Stimulated activated CD4-positive, alpha-beta T cell treated with anti-CD3 and anti-CD28 coated beads, Interleukin-4, amount 100 ng/mL, for 1 hour (primary cell): Measurements from ENCODE around the gene ADGRA1.
"Not testable (repeated sequence)": the region's sequence is repeated elsewhere in the genome, so short reads cannot be mapped to it uniquely, and the experiment has no call there.

Source experiments
- DNase-seq: peaks from one replicate; pipeline ENCODE4 v3.0.0-alpha.2; 2020

Gene ADGRA1

DNA sequence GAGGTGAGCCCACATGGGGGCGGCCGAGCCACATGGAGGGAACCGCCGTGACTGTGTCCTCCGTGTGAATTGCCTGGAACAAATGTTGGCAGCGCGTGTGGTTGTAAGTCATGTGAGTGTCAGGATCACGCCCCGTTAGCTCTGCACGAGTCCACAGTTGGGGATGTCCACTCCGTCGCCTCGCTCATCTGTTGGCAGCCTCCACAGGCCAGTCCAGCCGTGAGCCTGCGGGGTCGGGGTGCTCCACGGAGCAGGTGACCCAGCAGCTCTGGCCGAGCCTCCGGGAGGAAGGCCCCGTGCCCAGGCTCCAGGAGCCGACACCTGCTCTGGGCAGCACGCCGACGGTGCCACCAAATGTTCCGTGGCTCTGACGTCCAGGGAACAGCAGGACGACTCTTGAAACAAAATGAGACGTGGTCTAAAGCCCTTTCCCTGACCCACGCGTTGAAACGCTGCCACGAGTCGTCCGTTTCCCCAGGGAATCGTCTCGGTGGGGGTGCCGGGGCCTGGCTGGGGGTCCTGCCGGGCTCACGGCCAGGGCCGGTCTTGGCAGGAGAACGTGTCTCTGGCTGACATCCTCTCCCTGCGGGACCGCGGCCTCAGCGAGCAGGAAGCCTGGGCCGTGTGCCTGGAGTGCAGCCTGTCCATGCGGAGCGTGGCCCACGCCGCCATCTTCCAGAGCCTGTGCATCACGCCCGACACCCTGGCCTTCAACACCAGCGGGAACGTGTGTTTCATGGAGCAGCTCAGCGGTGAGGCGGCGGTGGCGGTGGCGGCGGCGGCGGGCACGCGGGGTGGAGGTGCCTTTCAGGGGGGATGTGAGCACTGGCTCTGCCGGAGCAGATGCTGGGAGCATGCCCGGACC lies 79.3 kb downstream of the ADGRA1 start:
- DNase-seq: no peak

DNA sequence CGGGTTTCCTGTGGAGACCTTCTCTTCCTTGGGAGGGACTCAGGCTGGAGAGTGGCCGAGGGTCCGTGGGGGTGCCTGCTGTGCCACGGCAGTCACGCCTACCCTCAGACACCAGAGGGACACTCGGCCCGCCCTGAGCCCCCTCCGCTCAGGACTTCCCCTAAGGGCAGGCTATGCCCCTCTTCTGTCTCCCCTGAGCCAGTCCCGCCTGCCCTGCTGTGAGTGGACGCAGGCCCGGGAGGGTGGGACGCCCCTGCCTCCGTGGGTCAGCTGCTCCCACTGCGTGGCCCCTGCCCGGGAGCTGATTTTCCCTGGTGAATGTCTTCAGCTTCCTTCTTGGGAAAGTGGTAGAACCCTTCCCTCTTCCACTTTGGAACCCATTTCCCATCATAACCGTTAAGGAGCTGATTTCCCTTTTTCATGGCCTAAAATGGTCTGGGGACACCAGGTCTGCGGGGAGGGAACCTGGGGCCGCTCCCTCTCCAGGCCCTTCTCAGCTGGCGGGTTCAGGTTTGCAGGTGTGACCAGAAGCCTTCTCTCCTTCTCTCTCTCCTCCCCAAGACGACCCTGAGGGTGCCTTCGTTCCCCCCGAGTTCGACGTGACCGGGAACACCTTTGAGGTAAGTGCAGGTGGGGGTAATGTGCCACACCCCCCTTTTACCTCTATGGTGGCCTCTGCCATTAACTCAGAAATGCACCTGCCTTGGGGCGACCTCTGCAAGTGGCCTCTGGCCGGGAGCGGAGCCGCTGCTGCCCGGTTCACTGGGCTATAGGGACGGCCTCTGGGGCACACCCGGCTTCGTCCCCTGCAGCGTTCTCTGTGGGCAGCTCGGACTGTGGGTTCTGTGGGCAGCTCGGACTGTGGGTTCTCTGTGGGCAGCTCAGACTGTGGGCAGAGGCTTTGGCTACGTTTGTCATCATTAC lies 80.2 kb downstream of the ADGRA1 start:
- no peak for DNase-seq

DNA sequence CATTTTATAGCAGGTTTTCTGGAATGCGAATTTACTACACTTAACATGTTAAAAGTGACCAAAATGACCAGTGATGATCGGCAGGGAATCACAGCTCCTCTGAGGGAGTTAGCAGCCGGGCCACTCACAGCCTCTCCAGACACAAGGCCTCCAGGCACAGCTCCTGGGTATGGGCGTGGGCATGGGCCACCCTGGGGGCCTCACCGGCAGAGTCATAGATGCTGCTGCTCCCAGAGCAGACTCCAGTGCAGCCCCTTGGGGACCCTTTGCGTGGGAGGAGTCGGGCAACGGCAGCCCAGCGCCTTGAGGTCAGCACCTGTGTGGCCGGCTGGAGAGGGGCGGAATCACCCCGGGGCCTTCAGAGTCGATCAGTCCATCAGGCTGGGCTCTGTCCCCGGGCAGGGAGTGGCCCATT lies 80.9 kb downstream of the ADGRA1 start:
- no peak for DNase-seq

DNA sequence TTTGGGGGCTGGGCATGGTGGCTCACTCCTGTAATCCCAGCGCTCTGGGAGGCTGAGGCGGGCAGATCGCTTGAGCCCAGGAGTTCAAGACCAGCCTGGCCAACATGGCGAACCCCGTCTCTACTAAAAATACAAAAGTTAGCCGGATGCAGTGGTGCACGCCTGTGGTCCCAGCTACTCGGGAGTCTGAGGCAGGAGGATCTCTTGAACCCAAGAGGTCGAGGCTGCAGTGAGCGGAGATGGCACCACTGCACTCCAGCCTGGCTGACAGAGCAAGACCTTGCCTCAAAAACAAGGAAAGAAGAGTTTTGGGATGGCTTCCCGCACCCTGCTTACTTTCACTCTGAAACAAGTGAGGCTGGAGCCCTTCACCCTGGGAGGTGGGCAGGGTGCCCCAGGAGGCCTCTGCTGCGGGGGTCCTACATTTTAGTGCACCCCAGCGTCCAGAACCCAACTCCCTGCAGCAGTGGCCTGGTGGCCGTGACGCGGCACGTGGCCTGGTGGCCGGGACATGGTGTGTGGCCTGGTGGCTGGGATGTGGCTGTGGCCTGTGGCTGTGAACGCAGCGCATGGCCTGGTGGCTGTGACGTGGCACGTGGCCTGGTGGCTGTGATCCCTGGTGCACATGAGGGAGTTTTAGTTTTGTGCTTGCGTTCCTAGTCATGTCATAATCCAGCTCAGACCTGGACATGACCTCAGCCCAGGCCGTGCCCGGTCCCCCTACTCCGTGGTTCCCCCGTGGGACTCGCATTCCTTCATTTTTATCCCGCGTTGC lies 81.6 kb downstream of the ADGRA1 start:
- DNase-seq: no peak

DNA sequence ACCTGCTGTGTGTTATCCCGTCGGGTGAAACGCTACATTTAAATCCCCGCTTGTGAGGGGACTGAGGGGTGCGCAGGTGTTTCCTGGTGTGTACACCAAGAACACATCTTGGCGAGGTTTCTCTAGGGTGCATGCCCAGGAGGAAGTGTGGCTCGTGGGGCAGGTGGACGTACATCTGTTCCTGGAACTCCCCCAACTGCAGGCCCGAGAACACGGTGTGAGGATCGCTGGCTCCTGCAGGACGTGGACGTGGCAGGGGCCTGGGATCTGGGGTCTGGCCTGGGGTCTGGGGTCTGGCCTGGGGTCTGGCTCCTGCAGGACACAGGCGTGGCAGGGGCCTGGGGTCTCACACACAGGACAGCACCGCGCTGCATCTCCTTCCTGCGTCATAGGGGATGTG lies 82.4 kb downstream of the ADGRA1 start:
- DNase-seq: no peak

DNA sequence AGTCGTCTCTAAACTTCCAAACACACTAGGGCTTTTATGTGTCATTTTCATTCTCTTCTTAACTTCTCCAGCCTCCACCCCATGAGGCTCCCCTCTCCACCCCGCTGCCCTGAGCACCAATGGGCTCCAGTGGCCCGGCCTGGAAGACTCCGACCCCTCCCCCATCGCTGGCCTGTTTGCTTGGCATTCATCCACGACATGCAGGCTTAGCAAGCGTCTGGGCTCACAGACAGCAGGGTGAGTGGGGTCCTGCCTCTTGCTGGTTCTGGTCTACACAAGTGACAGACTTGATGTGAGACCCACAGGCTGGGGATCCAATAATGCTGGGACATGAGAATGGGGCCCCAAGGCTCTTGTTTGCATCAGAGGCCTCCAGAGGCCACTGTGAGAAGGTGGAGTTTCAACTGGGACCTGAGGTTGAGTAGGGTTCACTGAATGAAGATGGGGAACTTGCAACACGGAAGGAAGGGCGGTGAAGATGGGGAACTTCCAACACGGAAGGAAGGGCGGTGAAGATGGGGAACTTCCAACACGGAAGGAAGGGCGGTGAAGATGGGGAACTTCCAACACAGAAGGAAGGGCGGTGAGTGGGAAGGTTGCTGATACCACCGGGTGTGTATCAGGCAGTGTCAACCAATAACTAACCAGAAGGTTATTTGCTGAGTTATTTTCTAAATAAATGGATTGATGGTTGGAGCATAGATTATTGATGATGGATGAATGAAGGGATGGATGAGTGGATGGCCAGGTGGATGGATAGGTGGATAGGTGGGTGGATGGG lies 86.3 kb downstream of the ADGRA1 start:
- DNase-seq: no peak

DNA sequence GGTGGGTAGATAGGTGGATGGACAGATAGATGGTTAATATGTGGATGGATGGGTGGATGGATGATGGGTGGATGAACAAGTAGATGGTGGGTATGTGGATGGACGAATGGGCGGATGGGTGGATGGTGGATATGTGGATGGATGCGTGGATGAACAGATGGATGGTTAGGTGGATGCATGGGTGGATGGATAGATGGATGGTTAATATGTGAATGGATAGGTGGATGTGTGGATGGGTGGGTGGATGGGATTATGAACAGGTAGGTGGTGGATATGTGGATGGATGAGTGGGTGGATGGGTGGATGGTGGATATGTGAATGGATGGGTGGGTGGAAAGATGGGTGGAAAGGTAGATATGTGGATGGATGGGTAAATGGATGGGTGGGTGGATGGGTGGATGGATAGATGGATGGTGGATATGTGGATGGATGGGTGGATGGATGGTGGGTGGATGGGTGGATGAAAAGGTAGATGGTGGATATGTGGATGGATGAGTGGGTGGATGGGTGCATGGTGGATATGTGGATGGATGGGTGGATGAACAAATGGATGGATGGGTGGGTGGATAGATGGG lies 87.1 kb downstream of the ADGRA1 start:
- no peak for DNase-seq

DNA sequence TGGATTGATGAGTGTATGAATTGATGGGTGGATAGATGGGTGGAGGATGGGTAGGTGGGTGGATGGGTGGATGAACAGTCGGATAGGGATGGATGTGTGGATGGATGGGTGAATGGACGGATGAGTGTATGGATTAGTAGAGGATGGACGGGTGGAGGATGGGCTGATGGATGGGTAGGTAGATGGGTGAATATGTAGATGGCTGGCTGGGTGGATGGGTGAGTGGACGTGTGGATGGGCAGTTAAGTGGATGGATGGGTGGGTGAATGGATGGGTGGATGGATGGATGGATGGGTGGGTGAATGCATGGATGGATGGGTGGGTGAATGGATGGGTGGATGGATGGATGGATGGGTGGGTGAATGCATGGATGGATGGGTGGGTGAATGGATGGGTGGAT lies 87.9 kb downstream of the ADGRA1 start:
- DNase-seq: not testable (repeated sequence)

DNA sequence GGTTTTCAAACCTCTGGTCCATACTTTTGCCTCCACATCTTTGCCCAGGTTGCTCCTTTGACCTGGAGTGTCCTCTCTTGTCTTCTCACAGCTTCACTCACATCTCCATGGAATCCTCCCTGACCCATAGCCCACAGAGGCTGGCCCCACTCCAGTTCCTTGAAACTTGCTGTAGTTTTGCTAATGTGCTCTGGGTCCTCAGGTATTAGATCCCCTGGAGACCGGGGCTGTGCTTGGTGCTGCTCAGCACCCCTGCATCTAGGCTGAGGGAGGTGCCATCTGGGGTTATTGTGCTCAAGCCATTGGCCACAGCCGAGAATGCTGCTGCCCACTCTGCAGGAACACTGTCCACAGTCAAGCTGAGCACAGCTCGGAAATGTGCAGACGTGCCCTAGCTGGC lies 88.8 kb downstream of the ADGRA1 start:
- DNase-seq: no peak

DNA sequence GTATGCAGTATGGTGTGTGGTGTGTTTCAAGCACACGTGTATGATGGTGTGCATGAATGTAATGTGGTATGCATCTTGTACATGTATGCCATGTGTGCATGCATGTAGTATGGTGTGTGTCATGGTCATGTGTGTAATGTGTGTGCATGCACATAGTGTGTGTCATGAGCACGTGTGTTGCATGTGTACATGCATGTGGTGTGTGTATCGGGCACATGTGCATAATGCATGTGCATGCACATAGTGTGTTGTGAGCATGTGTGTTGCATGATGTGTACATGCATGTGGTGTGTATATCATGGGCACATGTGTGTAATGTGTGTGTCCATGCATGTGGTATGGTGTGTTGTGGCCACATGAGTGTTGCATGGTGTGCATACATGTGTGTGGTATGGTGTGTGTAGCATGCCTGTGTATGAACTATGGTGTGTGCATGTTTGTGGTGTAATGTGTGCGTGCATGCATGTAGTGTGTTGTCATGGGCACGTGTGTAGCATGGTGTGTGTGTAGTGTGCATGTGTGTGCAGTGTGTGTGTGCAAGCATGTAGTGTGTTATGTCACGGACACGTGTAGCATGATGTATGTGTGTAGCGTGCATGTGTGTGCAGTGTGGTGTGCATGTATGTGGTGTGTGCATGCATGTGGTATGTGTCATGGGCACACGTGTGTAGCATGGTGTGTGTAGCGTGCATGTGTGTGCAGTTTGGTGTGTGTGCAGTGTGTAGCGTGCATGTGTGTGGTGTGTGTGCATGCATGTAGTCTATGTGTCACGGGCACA lies 89.8 kb downstream of the ADGRA1 start:
- no peak for DNase-seq

DNA sequence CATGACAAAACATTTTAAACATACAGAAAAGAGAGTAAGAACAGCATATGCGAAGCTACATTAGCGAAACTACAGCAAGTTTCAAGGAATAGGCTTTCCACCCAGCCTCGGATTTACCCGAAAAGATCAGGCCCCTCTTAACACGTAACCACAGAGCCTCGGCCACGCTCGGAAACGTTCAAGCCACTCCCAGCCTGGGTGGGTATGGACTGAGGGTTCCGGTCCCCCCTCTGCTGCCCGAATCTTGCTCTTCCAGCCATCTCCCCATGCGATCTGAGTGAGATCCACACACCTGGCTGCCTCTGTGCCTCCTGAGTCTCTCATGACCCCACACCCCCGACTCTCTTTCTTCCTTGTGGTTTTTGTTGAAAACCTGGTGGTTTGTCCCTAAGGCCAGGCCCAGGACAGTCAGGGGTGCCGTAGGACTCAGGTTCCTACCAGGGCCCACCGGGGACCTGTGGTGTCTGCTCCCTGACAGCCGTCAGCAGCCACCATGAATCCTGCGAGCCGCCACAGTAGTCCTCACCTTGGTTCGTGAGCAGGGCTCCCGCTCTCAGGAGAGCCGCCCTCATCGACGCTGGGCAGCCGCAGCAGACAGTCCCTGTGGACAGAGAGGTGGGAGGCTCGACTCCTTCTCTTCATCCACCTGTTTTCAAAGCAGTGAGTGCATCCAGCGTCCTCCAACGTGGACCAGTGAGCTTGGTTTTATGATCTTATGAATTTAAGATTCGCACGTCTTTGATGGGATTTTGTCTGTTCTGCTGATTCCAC lies 90.8 kb downstream of the ADGRA1 start:
- no peak for DNase-seq

DNA sequence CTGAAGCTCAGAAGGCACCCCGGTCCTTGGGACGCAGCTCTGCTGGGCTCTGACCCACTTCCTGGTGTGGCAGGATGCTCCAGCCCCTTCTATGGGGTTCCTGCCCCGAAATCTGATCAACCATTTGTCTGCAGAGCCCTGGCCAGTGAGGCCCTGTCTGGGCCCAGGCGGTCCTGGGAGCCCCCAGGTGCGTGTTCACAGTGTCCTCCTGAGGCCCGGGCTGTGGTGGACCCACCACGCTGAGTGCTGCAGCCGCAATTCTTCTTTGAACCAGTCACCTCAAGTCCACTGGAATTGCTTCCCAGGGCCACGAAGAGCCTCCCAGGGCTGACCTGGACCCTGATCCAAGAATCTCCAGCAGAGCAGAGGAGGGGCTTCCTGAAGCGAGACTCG lies 91.4 kb downstream of the ADGRA1 start:
- no peak for DNase-seq

DNA sequence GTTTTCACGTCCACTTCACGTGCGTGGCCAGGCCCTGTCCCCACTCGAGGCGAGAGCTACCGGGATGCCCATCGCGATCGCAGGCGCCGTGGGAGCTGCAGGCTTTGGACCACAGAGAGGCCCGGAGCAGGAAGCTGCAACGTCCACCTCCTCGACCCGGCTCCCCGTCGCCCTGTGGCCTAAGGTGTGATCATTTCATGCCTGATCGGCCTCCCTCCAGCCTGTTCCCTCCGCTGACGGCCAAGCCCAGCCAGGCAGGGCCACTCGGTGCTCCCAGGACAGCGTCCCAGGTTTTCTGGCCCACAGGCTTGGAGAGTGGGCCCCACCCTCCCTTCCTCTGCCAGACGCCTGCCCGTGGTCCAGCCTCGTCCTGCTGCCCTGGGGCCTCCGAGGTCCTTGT lies 91.9 kb downstream of the ADGRA1 start:
- DNase-seq: no peak

DNA sequence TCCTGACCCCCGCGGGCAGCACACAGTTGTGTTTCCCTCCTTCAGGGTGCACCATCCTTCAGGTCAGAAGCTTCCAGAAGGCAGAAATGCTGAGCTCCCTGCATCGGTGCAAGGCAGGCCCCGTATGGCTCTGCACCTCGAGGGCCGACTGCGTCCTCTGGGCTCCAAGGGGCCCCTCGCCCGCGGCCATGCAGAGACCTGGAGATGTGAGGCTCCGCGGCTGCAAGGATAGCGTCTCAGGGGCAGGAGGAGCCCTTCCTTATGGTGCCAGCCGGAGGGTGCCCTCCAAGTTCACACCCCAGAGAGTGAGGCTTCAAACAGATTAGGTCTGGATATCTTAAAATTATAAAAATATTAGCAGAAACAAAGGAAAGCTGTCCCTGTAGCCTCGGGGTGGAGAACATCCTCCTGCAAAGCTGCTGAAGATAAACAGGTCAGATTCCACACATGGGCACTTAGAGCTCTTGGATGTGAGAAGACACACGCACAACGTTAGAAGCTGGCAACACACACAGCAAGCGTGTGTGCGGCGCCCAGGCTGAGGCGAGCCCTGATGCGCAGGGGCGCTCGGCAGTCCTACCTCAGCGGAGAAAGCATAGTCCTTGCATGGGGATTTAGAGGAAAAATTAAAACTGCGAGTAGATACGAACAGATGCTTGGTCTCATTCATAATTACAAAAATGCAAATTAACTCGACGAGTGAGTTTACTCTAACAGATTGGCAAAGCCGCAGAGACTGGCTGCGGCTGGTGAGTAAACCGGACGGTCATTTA lies 92.7 kb downstream of the ADGRA1 start:
- DNase-seq: no peak

DNA sequence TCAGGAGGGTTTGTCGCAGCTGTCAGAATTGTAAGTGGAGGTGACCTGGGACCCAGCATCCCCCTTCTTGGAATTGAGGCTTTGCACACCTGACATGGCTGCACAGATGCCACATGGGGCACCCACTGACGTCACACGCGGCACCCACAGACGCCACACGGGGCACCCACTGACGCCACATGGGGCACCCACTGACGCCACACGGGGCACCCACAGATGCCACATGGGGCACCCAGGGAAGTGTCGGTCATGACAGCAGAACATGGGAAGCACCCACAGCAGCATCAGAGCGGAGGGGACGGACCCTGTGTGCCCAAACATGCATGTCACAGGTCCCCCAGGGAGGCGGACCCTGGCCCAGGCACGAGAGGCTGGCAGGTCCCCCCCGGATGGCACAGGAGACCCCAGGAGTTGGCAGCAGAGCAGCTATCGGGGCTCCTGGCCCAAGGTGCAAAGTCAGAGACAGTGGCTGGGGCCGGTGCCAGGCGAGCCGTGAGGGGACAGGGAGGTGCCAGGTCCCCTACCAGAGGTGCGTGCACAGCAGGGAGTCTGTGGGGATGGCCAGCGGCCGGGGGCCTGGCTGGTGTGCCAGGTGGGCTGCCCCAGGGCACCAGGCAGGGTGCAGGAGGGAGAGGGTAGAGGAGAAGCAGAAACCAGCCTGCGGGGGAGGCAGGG lies 93.4 kb downstream of the ADGRA1 start:
- DNase-seq: no peak
